ENCODE results near the gene BHLHE41. TPM values are rescaled to one million over a fixed set of nuclear protein-coding genes. Genes with fewer than 3 reads are reported as not detected.

BHLHE41 gene
- total and polyA plus RNA-seq, 2 of the 8 experiments (the other 6 are each of a cell fraction or from before 2014, with no cell fraction given) = 1.1 to 3.4 TPM

GRCh38 chr12:26116829-26117715 lies 7.8 kb downstream of the BHLHE41 start (continued):
- no peak for TF ChIP-seq CHD7 (IDR thresholded peaks at IDR 0.05; ENCODE audit: insufficient replicate concordance, low read length)
- no peak for TF ChIP-seq SIN3A (conservative IDR thresholded peaks at IDR 0.05 in 1 of 2, IDR thresholded peaks at IDR 0.05 in 1 of 2; ENCODE audit: low read depth in 1 of 2, low read length in 2 of 2)
- no peak for TF ChIP-seq SRF (IDR thresholded peaks at IDR 0.05; ENCODE audit: low read depth, low read length)
- peak; percentile 70 for TF ChIP-seq MAFK (IDR thresholded peaks at IDR 0.05; ENCODE audit: low read depth, low read length)
- peak; percentile 80; the same call in 1 of the 2 replicates for TF ChIP-seq BACH1 (IDR thresholded peaks at IDR 0.05; ENCODE audit: low read length)
- TF ChIP-seq EP300 (IDR thresholded peaks at IDR 0.05; ENCODE audit: borderline replicate concordance in 1 of 2, low read depth in 2 of 2, low read length in 2 of 2) = no peak

All from H1 (cell line).